Posterior vena cava (tissue), 2 donors: ENCODE results near the gene DYRK1A. TPM values are rescaled to one million over a fixed set of nuclear protein-coding genes. Genes with fewer than 3 reads are reported as not detected.

ENCODE experiments used
- DNase-seq: peaks from one replicate; pipeline ENCODE4 v3.0.0-alpha.2; 2020; ENCODE audit warnings: low spot score
- intact Hi-C, 2 donors: fragments of 100-400 bp; cut with DNase I; formaldehyde crosslinking; loops; one replicate each; pipeline versions ENCODE4 v1.14.1 to v1.14.2; 2022 to 2023
- total RNA-seq, 2 donors: library from RNA; stranded (reverse); fragmentation: NEBNext Ultra II Directional; extraction: Animal tissue kit (Norgen Biotek cat#: 25700); gene quantifications; one replicate each; pipeline ENCODE4 v1.2.1, GENCODE V29; 2021
- donor health status: DM: yes; HTN: yes; CAD: no.
- donor health status: DM: yes; HTN: yes; CAD: no.

Gene DYRK1A
- total RNA-seq, 2 donors from 2014 or later, result 58.1 to 68.2 TPM

GRCh38 chr21:37363936-37364335 is 2.6 kb upstream of the DYRK1A start:
- intact Hi-C loops, result loop anchor here (10.0 kb wide), 2 partner anchors 99 to 201 kb away; partner anchors contain the start of gene VPS26C (in 2 of the 2)

GRCh38 chr21:37364722-37365121 is 1.9 kb upstream of the DYRK1A start:
- intact Hi-C loops, result loop anchor here (10.0 kb wide), 2 partner anchors 100 to 200 kb away; partner anchors contain the start of gene VPS26C (in 2 of the 2)
- DNase-seq, result no peak

More at GRCh38 chr21:37363936-37364335, 2.6 kb upstream of the DYRK1A start:
- no peak for DNase-seq

GRCh38 chr21:37365517-37366481 is 774 bp upstream of the DYRK1A start:
- peak; percentile 91 for DNase-seq
- intact Hi-C loops, result loop anchor here (10.0 kb wide), 2 partner anchors 101 to 199 kb away; partner anchors contain the start of gene VPS26C (in 2 of the 2)

GRCh38 chr21:37367336-37367702 is 746 bp downstream of the DYRK1A start:
- DNase-seq, result peak; percentile 81
- intact Hi-C loops, result loop anchor here (10.0 kb wide), 2 partner anchors 103 to 197 kb away; partner anchors contain the start of gene VPS26C (in 2 of the 2)

GRCh38 chr21:37367703-37368540 is 1.3 kb downstream of the DYRK1A start:
- peak; percentile 88 for DNase-seq
- intact Hi-C loops, result loop anchor here (10.0 kb wide), 2 partner anchors 103 to 197 kb away; partner anchors contain the start of gene VPS26C (in 2 of the 2)

GRCh38 chr21:37368541-37369279 is 2.1 kb downstream of the DYRK1A start:
- DNase-seq, result no peak
- intact Hi-C loops, result loop anchor here (10.0 kb wide), 2 partner anchors 104 to 196 kb away; partner anchors contain the start of gene VPS26C (in 2 of the 2)

- intact Hi-C loops, result loop anchor here (10.0 kb wide), 2 partner anchors 105 to 195 kb away; partner anchors contain the start of gene VPS26C (in 2 of the 2)
- no peak for DNase-seq
These were observed 2.8 kb downstream of the DYRK1A start for GRCh38 chr21:37369307-37369854.

- DNase-seq, result no peak
- intact Hi-C loops, result loop anchor here in 1 of 2 donors (10.0 kb wide), 1 partner anchor 84 kb away; no protein-coding TSS in a partner anchor
These were observed 3.8 kb downstream of the DYRK1A start for GRCh38 chr21:37370152-37371040.

- DNase-seq, result no peak
- intact Hi-C loops, result loop anchor here in 1 of 2 donors (10.0 kb wide), 1 partner anchor 84 kb away; no protein-coding TSS in a partner anchor
These were observed 4.4 kb downstream of the DYRK1A start for GRCh38 chr21:37371041-37371397.

GRCh38 chr21:37372127-37372731 is 5.7 kb downstream of the DYRK1A start:
- no peak for DNase-seq
- intact Hi-C loops, result loop anchor here in 1 of 2 donors (10.0 kb wide), 1 partner anchor 83 kb away; no protein-coding TSS in a partner anchor

- DNase-seq, result no peak
- intact Hi-C loops, result loop anchor here in 1 of 2 donors (10.0 kb wide), 1 partner anchor 82 kb away; no protein-coding TSS in a partner anchor
These were observed 6.4 kb downstream of the DYRK1A start for GRCh38 chr21:37372951-37373350.

GRCh38 chr21:37373539-37373938 is 7.0 kb downstream of the DYRK1A start:
- DNase-seq, result no peak
- intact Hi-C loops, result loop anchor here in 1 of 2 donors (10.0 kb wide), 1 partner anchor 81 kb away; no protein-coding TSS in a partner anchor

GRCh38 chr21:37374027-37374426 is 7.5 kb downstream of the DYRK1A start:
- no peak for DNase-seq
- intact Hi-C loops, result loop anchor here in 1 of 2 donors (10.0 kb wide), 1 partner anchor 81 kb away; no protein-coding TSS in a partner anchor

GRCh38 chr21:37375866-37376574 is 9.4 kb downstream of the DYRK1A start:
- DNase-seq, result no peak
- intact Hi-C loops, result loop anchor here in 1 of 2 donors (10.0 kb wide), 1 partner anchor 79 kb away; no protein-coding TSS in a partner anchor

GRCh38 chr21:37378700-37379139 is 12.1 kb downstream of the DYRK1A start:
- no peak for DNase-seq
- intact Hi-C loops, result loop anchor here in 1 of 2 donors (10.0 kb wide), 1 partner anchor 76 kb away; no protein-coding TSS in a partner anchor
